ENCODE results near the gene DIP2A.

- TF ChIP-seq CTCF (optimal IDR thresholded peaks at IDR 0.05 in 1 of 3, IDR thresholded peaks at IDR 0.05 in 1 of 3, conservative IDR thresholded peaks at IDR 0.05 in 1 of 3; ENCODE audit: extremely low read depth in 1 of 3, insufficient read depth in 2 of 3, low read length in 3 of 3), result no peak
- TF ChIP-seq EZH2 (IDR thresholded peaks at IDR 0.05; ENCODE audit: low read length), result no peak
Observed at GRCh38 chr21:46604329-46604974, 145.8 kb downstream of the DIP2A start.

Data from keratinocyte (primary cell).